ENCODE results near the gene RBM47.
"Not testable (repeated sequence)": the region's sequence is repeated elsewhere in the genome, so short reads cannot be mapped to it uniquely, and the experiment has no call there.

Gene RBM47

DNA sequence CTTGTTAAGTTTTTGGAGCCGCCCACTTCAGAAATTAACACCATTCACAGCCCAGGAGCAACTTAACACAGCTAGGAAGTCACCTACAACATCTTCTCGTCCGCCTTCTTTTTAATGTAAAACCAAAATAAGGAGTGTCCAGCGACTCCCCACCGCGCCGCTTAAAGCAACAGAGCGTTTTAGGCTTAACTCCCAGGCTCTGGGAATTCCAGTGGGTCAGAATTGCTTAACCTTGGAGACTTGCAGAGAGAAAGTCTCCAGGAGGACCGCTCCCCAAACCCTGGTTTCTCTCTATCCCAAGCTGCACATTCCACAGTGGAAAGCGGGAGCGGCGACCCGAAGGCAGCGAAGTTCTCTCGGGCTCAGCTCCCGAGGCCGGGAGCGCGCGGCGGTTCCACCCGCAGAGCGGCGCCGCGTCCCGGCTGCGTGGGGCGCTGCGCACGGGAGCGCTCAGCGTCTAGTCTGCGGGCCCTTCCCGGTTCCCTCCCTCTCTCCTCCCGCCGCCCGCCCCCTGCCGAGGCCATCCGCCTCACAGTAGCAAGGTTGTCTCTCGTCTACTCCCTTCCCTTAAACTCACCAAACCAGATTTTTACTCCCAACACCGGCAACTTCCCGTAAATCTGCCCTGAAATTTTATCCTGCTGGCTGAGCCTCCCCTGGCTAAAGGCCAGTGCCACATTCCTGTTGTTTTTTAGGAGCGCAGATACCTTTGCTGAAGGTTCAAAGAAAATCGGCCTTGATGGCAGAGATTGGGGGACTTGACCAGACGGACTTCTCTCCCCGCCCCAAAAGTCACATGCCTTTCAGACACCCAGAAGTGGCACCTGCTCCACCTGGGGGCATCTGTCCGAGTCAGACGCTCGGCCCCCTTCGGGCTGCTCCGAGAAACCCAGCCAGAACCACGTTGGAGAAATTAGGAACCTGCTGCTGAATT, at the start of gene RBM47:
TSS of gene RBM47 (minus strand) at position 464 of the 934 bp plus-strand sequence. CDS start 190,971 bp downstream, outside the sequence.
- peak; percentile 13 for DNase-seq (ENCODE audit: low spot score)

GRCh38 chr4:40678421-40678820, 48.8 kb upstream of the RBM47 start:
- DNase-seq (ENCODE audit: low spot score): no peak

- no peak for DNase-seq (ENCODE audit: low spot score)
Observed at GRCh38 chr4:40675166-40675565, 45.5 kb upstream of the RBM47 start.

DNA sequence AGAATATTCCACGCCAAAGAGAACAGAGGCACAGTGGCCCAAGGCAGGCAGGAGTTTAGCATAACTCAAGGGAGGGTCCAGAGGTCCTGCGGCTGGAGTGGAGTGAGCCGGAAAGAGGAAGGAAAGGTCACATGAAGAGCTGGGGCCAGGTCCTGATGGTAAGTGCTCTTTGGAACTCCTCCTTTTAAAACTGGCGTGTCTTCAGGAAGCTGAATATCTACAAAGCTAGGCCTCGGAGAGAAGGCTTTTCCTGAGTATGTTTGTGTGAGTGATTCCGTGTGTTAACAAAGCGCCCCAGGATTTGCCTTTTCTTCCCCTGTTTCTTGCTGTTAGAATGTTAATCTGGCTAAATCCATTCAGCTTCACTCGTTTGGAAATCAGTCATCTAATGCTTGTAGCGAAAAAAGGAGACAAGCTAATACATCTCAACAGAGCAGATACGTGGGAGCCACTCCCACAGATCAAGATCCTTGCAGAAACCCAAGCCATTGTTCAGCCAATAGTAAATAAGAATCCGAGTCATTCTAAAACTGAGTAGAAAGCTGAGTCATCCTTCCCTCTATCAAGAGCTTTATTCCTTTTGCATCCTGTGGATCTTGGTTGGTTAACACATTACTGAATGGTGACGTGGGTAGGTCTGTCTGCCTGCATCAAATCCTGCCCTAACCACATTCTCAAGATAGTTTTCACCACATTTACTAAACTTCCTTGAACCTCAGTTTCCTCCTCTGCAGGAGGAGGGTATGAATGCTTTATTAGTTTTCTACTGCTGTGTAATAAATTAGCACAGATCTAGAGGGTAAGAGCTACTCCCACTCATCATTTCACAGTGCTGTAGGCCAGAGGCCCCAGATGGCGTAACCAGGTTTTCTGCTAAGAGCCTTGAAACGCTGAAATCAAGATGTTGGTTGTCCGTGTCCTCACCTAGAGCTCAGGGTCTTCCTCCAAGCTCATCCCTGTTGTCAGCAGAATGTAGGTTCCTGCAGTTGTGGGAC, 43.2 kb upstream of the RBM47 start:
- DNase-seq (ENCODE audit: low spot score): no peak

DNA sequence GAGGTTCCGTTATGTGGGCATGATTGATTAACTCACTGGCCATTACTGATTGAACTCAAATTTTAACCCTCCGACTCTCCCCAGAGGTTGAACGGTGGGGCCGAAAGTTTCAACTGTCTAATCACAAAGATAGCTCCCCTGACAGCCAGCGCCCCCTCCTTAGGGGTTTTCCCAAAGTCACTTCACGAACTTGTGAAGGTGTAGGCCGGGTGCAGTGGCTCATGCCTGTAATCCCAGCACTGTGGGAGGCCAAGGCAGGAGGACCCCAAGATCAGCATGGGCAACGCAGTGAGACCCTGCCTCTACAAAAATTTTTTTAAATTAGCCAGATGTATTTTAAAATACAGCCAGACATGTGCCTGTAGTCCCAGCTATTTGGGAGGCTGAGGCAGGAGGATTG, 39.8 kb upstream of the RBM47 start:
- no peak for DNase-seq (ENCODE audit: low spot score)

DNA sequence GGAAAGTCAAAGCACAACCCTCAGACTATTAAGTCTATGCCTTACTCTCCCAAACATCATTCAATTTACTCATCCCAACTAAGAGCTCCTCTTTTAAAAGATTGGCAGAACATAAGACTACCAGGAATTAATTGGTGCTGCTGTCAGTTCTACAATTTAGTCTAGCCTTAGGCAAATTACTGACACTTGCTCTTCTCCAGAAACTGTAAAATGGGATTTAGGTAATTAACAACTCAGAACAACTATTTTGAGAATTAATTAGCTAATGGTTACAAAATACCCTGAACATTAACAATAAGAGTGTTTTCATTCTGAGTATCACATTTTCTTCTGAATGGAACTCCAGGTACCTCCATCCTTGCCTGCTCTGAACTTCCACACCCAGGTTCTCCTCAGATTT, 36.2 kb upstream of the RBM47 start:
- no peak for DNase-seq (ENCODE audit: low spot score)

GRCh38 chr4:40662962-40663604, 33.4 kb upstream of the RBM47 start:
- DNase-seq (ENCODE audit: low spot score): no peak

- DNase-seq (ENCODE audit: low spot score): no peak
Observed at GRCh38 chr4:40661803-40662202, 32.1 kb upstream of the RBM47 start.

DNA sequence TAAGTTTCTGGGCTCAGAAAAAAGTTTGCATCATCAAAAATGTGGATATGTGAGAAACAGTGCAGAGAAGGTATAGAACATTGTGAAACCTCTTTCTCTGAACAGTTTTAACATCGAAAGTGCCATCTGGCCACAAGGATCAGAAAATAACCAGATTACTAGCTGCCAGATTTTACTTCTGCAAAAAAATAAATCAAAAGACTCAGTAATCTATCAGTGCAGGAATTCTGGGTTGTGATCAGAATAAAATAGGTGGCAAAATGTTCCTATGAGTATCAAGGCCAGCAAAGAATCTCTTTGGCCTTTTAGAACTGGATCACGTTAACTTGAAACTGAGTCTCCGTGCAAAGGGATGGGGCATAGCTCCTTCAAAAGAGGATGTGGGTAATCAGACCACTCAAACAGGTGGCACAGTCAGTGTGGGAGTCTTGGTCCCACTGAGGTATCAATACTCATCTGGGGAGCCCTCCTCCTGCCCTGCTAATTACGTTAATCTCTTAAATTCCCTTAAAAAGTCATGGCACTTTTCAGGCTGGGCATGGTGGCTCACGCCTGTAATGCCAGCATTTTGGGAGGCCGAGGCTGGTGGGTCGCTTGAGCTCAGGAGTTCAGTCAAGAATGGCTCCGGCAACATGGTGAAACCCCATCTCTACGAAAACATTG, 26.7 kb upstream of the RBM47 start:
- peak; percentile 32 for DNase-seq (ENCODE audit: low spot score)

GRCh38 chr4:40651280-40651679, 21.6 kb upstream of the RBM47 start:
- no peak for DNase-seq (ENCODE audit: low spot score)

GRCh38 chr4:40649321-40649720, 19.7 kb upstream of the RBM47 start:
- DNase-seq (ENCODE audit: low spot score): no peak

DNA sequence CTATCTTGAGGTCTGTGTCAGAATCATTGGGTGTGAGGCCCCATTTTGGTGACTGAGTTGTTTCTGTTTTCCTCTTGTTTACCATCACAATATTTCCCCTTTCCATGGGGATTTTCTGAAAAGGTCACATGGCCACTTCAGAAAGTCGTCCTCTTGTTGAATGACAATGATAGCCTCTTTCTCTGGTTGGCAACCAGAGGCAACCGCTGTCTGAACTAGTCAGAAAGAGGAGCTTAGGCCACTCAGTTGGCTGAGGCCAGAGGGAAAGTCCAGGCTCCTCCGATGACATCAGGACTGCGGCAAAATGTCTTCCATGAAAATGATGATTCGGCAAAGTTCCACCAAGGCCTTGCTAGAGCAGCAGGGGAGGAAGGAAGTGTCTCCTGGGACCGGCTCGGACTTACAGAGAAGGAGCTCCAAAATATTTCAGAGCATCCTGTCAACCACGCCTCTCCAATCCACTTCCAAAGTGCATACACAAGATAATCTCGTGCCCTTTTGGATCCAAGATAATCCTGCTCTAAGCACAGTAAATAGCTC, 19.1 kb upstream of the RBM47 start:
- DNase-seq (ENCODE audit: low spot score): no peak

DNA sequence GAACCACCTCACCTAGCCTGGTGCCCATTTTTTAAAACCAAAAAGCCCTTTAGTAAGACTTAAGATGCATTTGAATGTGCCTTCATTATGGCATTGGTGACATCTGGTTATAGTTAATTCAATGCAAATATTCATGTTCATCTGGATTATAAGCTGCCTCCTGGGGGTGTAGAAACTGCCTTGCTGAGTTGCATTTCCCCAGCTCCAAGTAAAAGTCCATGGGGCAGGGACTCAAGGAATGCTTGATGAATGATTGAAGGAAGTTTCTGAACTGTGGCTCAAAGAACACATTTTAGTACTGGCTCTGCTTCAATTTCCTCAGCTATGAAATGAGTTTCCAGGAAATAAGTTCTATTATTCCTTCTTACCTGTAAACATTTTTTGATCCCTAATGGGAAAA, 18.5 kb upstream of the RBM47 start:
- no peak for DNase-seq (ENCODE audit: low spot score)

GRCh38 chr4:40645586-40645985, 15.9 kb upstream of the RBM47 start:
- DNase-seq (ENCODE audit: low spot score): no peak

DNA sequence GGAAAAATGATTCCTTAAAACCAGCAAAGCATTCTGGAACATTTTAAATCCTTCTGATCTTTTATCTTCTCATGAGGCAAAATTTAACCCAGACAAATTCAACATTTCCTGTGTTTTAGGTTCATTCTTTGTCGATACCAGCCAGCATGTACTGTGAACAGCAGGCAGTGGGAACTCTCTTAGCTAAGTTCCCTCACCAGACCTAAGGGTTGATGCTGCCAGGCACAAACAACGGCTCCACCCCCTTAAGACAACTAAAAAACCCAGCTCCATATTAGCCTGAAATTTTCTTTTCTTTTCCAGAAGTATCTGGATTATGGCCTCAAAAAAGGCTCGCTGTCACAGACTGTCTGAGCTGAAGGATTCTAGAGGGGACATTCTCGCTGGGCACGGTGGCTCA, 2.4 kb upstream of the RBM47 start:
- no peak for DNase-seq (ENCODE audit: low spot score)

GRCh38 chr4:40630335-40631021, 814 bp upstream of the RBM47 start:
- peak; percentile 65 for DNase-seq (ENCODE audit: low spot score)

- no peak for DNase-seq (ENCODE audit: low spot score)
Observed at GRCh38 chr4:40628888-40629287, 776 bp downstream of the RBM47 start.

DNA sequence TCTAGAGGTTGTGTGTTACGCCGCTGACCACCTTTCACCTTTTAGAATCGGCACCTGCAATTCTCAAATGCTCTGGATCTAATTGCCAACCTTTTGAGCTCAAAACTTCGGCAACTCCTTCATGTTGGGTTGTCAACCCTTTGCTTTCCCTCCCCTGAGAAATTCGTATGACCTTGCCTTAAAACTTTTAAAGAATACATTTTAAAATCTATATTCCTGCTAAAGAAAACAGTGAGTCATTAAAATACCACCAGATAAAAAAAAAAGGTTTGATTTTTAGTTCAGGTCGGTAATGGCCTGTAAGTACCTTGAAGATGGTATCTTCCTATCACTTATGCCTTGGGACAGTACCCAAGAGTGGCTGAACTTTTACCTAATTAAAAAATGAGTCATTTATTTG, 1.3 kb downstream of the RBM47 start:
- not testable (repeated sequence) for DNase-seq (ENCODE audit: low spot score)

GRCh38 chr4:40627540-40627939, 2.1 kb downstream of the RBM47 start:
- no peak for DNase-seq (ENCODE audit: low spot score)

DNA sequence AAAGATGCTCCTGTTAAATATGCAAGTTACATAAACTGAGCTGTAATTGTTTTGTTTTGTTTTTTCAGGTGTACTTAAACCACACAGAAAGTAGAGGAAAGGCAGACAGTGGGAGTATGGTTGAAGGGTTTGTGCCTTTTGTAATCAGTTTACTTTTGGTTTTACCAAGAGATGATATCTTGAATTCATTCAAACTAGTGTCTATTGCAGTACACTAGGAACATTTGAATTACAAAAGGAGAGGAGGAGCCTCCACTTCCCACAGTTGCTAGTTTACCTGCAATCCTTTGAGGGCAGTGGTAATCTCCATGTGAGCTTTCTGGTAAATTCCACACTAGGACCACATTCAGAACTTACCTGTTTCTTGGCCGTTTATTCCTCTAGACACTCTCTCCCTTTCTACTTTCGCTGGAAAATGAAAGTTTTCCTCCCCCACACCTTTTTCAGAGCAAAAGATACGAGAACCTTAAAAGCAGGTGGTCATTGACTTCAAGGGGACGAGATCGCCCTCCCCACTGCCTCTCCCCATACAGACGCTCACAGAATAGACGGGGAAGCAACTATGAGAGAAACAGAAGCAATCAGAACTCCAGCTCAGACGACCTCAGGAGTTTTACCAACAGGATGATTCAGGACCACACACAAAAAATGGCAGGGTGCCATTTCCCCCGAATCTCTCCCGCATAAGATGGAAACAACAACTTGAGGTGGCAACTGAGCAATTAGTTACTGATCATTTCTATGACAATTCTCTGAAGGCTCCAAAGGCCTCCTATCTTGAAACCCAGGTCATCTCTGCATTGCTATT, 3.3 kb downstream of the RBM47 start:
- no peak for DNase-seq (ENCODE audit: low spot score)
